Transverse colon (tissue), 4 donors: ENCODE data around the gene C19orf73. TPM values are rescaled to one million over a fixed set of nuclear protein-coding genes. Genes with fewer than 3 reads are reported as not detected.

ENCODE experiments used
- DNase-seq: peaks from one replicate; pipeline ENCODE4 v3.0.0-alpha.2; 2019
- H3K27ac ChIP-seq, 4 donors: fragments of 200-600 bp; sonication (generic); 2 replicates each; pipeline ENCODE4 v1.5.1; 2016 to 2018; ENCODE audit warnings: inconsistent platforms in 4 of 4
- H3K27me3 ChIP-seq: fragments of 200-600 bp; sonication (generic); 2 replicates; pipeline ENCODE4 v1.5.1; 2017; ENCODE audit warnings: inconsistent platforms
- H3K36me3 ChIP-seq, 4 donors: fragments of 200-600 bp; sonication (generic); 2 replicates each; pipeline ENCODE4 v1.5.1; 2017 to 2019; ENCODE audit warnings: inconsistent platforms in 4 of 4
- H3K4me1 ChIP-seq, 4 donors: fragments of 200-600 bp; sonication (generic); 2 replicates each; pipeline ENCODE4 v1.5.1; 2017 to 2020; ENCODE audit warnings: inconsistent platforms in 4 of 4
- H3K4me3 ChIP-seq, 4 donors: fragments of 200-600 bp; sonication (generic); 1 replicate in 1 of 4; 2 replicates in 3 of 4; pipeline versions ENCODE4 v1.5.1 to v1.6.1; 2017 to 2019; ENCODE audit warnings: inconsistent platforms in 4 of 4
- H3K9me3 ChIP-seq, 2 donors: fragments of 200-600 bp; sonication (generic); 2 replicates each; pipeline ENCODE4 v1.5.1; 2017 to 2019; ENCODE audit warnings: inconsistent platforms in 2 of 2
- CTCF ChIP-seq, 5 experiments: fragments of 200-600 bp in 3 of 5; fragments of 450-650 bp in 2 of 5; sonication (generic) in 3 of 5; IDR thresholded peaks; 1 replicate in 2 of 5; 2 replicates in 3 of 5; pipeline ENCODE4 v1.5.1; 2016 to 2017; ENCODE audit warnings: antibody characterized with exemption in 5 of 5, inconsistent platforms in 3 of 5, mild to moderate bottlenecking in 2 of 5, moderate library complexity in 1 of 5
- EP300 ChIP-seq: sonication (generic); formaldehyde crosslinking; IDR thresholded peaks from one replicate; pipeline ENCODE4 v1.6.1; 2017; ENCODE audit warnings: antibody characterized with exemption, low read depth
- POLR2A ChIP-seq: fragments of 450-650 bp; IDR thresholded peaks from one replicate; pipeline ENCODE4 v1.6.1; 2016; ENCODE audit warnings: antibody characterized with exemption, mild to moderate bottlenecking, moderate library complexity
- POLR2AphosphoS5 ChIP-seq, 3 donors: sonication (generic); formaldehyde crosslinking; IDR thresholded peaks; one replicate each; pipeline ENCODE4 v1.6.1; 2016; ENCODE audit warnings: antibody characterized with exemption in 3 of 3
- WGBS, 2 donors: methylation state at CpG; one replicate each; pipeline ENCODE4 v1.1.5; 2018; ENCODE audit warnings: low coverage in 1 of 2; 5-methylcytosine and 5-hydroxymethylcytosine counted together
- in situ Hi-C, 4 donors: fragments of 200-750 bp; cut with MboI; loops; one replicate each; pipeline versions ENCODE4 v1.15.0 to v1.15.1; 2017; ENCODE audit warnings: low sequenced_read_pairs in 3 of 4, low pct_ligation_motif_present in 1 of 4, low pct_unique_long_range_greater_than_20kb in 1 of 4
- intact Hi-C: fragments of 100-400 bp; cut with DNase I; formaldehyde crosslinking; loops from one replicate; pipeline ENCODE4 v1.15.1; 2023; ENCODE audit warnings: low total_unique reads
- total RNA-seq, 4 donors: library from RNA; depleted of rRNA; stranded (reverse); fragments of >200 nt; gene quantifications; one replicate each; pipeline ENCODE4 v1.1.0, GENCODE V29; 2016

Gene C19orf73
- total RNA-seq, 4 donors from 2014 or later: 7.5 to 12.5 (median 8.2) TPM; not detected in 1

DNA sequence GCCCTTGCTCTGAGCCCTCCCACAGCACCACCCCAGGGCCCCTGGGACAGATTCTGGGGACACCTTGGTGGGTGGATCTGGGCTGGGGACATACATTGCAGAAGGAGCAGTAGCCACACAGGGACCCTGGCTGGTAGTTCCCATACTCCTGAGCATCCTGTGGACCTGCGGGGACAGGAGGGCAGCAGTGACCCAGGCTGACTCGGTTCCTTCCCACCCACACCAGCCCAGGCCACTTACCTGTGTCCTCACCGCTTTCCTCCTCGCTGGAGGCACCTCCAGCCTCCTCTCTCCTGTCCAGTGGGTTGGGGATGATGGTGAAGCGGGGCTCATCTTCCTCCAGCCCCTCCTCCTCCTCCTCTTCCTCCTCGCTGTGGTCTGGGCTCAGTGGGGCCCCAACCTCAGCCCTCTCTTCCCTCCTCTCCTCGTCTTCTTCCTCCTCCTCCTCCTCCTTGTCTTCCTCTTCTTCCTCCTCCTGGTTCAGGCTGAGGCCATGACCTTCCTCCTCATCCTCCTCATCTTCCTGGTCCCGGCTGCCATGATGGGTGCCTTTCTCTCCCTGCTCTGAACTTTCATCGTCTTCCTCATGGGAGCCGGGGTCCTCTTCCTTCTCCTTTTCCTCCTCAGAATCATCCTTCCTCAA, 34.3 kb upstream of the C19orf73 start:
- Histone ChIP-seq H3K27ac (no peak overlapping the region), H3K4me1 (peaks cover 12 to 43% (median 30%) of the 10 kb centered on the region in 4 donors), H3K36me3 (no peaks in the 10 kb centered on the region), H3K9me3 (no peaks in the 10 kb centered on the region), H3K27me3 (no peaks in the 10 kb centered on the region), H3K4me3 (no peak overlapping the region)
- in situ Hi-C loops (no loop called here), intact Hi-C loops (no loop called here)
- DNase-seq: no peak
- WGBS, 2 donors: 79 to 93% methylated on average over 3 to 10 of the region's 10 CpGs
- TF ChIP-seq EP300 (no peak), POLR2AphosphoS5 (IDR thresholded peaks at IDR 0.05) (no peak), CTCF (IDR thresholded peaks at IDR 0.05) (no peak)

DNA sequence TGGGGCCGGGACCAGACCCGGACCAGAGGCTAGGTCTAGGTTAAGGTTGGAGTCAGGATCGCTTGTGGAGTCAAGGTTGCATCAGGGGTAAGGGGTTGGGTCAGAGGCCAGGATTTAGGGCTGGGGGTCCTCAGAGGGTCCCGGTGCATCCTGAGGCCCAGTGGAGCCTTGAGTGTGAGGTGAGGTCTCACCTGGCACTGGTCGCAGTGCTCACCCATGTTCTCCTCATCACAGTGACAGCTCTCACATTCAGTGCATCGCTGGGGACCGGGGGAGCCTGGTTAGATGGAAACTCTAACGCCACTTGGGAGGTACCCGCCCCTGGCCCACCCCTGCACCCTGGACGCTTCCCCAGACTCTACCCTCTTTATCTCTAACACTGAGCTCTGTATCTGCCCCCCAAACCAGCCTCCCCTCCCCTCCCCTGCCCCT, 33.2 kb upstream of the C19orf73 start:
- no peaks in the 10 kb centered on the region for H3K36me3 ChIP-seq
- intact Hi-C loops: no loop called here
- WGBS, 2 donors: 40% methylated on average over 10 of the region's 10 CpGs; no CpG with 5 or more reads in 1 of the 2 donors
- in situ Hi-C loops: no loop called here
- H3K27ac ChIP-seq: peak overlapping the region; percentile 83 to 94 (median 92)
- H3K9me3 ChIP-seq: no peaks in the 10 kb centered on the region
- H3K27me3 ChIP-seq: no peaks in the 10 kb centered on the region
- TF ChIP-seq POLR2A (no peak), POLR2AphosphoS5 (IDR thresholded peaks at IDR 0.05) (no peak), CTCF (IDR thresholded peaks at IDR 0.05) (no peak), EP300 (no peak)
- DNase-seq: no peak
- H3K4me3 ChIP-seq: peak overlapping the region in 1 of 4 donors; percentile 56
- H3K4me1 ChIP-seq: peaks cover 8 to 39% (median 26%) of the 10 kb centered on the region in 4 donors

DNA sequence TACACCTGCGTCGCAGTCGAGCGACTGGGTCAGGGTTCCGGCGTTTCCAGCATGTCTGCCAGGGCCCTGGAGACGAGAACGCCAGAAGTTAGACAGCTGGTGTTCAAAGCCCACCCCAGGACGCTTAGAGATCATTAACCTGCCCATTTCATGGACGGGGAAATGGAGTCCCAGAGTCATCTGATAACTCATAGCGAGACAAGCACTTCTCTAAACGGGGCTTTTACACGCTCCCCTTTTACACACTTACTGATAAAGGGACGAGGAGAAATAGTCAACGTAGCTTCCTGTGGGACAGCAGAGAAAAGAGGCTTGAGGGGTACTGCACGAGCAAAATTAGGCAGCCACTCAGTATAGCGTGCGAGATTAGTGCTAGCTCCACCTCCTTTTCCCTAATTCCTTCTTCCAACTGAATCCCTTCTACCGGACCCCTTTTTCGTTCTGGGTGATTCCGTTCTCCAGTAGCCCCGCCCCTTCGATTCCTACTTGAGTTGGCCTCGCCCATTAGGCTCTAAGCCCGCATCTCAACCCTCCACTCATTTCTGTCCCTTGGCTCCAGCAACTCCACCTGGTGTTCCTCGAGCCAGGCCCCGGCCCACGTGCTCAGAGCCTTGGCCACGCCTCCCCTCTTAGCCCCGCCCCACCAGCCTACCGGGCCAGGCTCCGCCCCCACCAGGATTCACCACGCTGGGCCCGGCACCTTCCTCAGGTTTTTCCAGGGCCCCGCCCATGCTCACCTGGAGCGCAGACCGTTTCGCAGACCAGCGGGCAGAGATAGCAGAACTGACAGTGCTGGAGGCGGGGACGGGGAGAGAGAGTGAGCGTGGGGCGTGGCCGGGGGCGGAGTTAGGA, 32.5 kb upstream of the C19orf73 start:
- Histone ChIP-seq H3K27ac (peak overlapping the region; percentile 83 to 94 (median 92)), H3K27me3 (no peaks in the 10 kb centered on the region), H3K9me3 (no peaks in the 10 kb centered on the region), H3K4me3 (peak overlapping the region in 3 of 4 donors; percentile 54 to 72 (median 56)), H3K36me3 (no peaks in the 10 kb centered on the region), H3K4me1 (peaks cover 8 to 39% (median 26%) of the 10 kb centered on the region in 4 donors)
- WGBS, 2 donors: 0 to 3% methylated on average over 3 to 41 of the region's 45 CpGs
- intact Hi-C loops: no loop called here
- TF ChIP-seq EP300 (no peak), POLR2AphosphoS5 (IDR thresholded peaks at IDR 0.05) (peak; percentile 9 to 60 (median 52)), CTCF (IDR thresholded peaks at IDR 0.05) (no peak), POLR2A (peak; percentile 45)
- in situ Hi-C loops: no loop called here
- peak; percentile 98 for DNase-seq

DNA sequence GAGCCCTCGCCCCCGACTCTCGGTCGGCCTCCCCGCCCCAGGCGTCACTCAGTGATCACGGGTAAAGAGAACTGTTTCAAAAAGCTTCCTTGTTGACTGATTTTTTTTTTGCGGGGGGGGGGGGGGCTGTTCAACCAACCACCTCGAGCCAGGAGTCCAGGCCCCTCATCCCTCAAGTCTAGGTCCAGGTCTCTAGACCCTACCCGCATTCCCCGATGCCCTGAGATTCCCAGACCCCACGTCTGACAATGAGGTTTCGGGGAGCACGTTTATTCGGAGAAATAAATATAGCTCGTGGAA, 32.0 kb upstream of the C19orf73 start:
- in situ Hi-C loops: no loop called here

More for the DNA sequence above, 32.0 kb upstream of the C19orf73 start:
- Histone ChIP-seq H3K27ac (peak overlapping the region; percentile 83 to 94 (median 92)), H3K4me3 (peak overlapping the region; percentile 54 to 78 (median 64)), H3K4me1 (peaks cover 13 to 45% (median 31%) of the 10 kb centered on the region in 4 donors), H3K36me3 (no peaks in the 10 kb centered on the region), H3K27me3 (no peaks in the 10 kb centered on the region), H3K9me3 (no peaks in the 10 kb centered on the region)
- WGBS, 2 donors: 4% methylated on average over 15 of the region's 16 CpGs; no CpG with 5 or more reads in 1 of the 2 donors
- TF ChIP-seq POLR2A (no peak), CTCF (IDR thresholded peaks at IDR 0.05) (no peak), EP300 (no peak), POLR2AphosphoS5 (IDR thresholded peaks at IDR 0.05) (no peak)
- intact Hi-C loops: no loop called here
- DNase-seq: no peak
